ENCODE measurements around the gene COMMD10.

The COMMD10 gene

GRCh38 chr5:116042375-116042774, 42.5 kb upstream of the COMMD10 start:
- no peak overlapping the region for H2BK15ac ChIP-seq (ENCODE audit: low read depth, poor library complexity, severe bottlenecking)
- no peak overlapping the region for H3K4me2 ChIP-seq (ENCODE audit: low read length, poor library complexity, severe bottlenecking)
- no peak overlapping the region for H3K4ac ChIP-seq (ENCODE audit: low read depth in 1 of 2, low read length in 2 of 2)
- DNase-seq, result no peak
- H3K27ac ChIP-seq (ENCODE audit: low read length, poor library complexity, severe bottlenecking), result no peak overlapping the region
- H3K23ac ChIP-seq (ENCODE audit: low read length in 2 of 2), result no peak overlapping the region
- no peaks in the 10 kb centered on the region for H3K36me3 ChIP-seq (ENCODE audit: control insufficient read depth in 1 of 2, insufficient read depth in 2 of 2, low read depth in 1 of 2, low read length in 2 of 2)
- no peak overlapping the region for H3K4me3 ChIP-seq (ENCODE audit: insufficient read depth in 1 of 2, low read depth in 1 of 2, low read length in 2 of 2)
- no peak overlapping the region for H2AFZ ChIP-seq (ENCODE audit: low read depth, low read length)
- H2BK12ac ChIP-seq (ENCODE audit: low read length in 2 of 2), result no peak overlapping the region
- no peak overlapping the region for H3K9ac ChIP-seq (ENCODE audit: low read length)
- no peak overlapping the region for H4K91ac ChIP-seq (ENCODE audit: low read length)
- H3K79me1 ChIP-seq (replicated peaks; ENCODE audit: low read length, poor library complexity, severe bottlenecking), result no peaks in the 10 kb centered on the region
- H3K4me1 ChIP-seq (ENCODE audit: control insufficient read depth, insufficient read depth, low read depth, low read length), result no peaks in the 10 kb centered on the region
- H3K9me3 ChIP-seq (ENCODE audit: control insufficient read depth, low read length), result no peaks in the 10 kb centered on the region
- no peak overlapping the region for H4K8ac ChIP-seq (ENCODE audit: low read length)
- H3K27me3 ChIP-seq (ENCODE audit: control insufficient read depth in 1 of 2, insufficient read depth in 1 of 2, low read length in 2 of 2), result peaks cover 0 to 9% of the 10 kb centered on the region in 2 experiments
- H3K14ac ChIP-seq (ENCODE audit: low read length in 2 of 2), result no peak overlapping the region
- no peak overlapping the region for H2AK5ac ChIP-seq (ENCODE audit: low read length, severe bottlenecking)
- H2BK5ac ChIP-seq (ENCODE audit: low read depth, low read length, poor library complexity, severe bottlenecking), result no peak overlapping the region
- H2BK120ac ChIP-seq (ENCODE audit: low read depth, low read length), result no peak overlapping the region
- H3K18ac ChIP-seq (ENCODE audit: low read depth in 1 of 2, low read length in 2 of 2), result no peak overlapping the region

DNA sequence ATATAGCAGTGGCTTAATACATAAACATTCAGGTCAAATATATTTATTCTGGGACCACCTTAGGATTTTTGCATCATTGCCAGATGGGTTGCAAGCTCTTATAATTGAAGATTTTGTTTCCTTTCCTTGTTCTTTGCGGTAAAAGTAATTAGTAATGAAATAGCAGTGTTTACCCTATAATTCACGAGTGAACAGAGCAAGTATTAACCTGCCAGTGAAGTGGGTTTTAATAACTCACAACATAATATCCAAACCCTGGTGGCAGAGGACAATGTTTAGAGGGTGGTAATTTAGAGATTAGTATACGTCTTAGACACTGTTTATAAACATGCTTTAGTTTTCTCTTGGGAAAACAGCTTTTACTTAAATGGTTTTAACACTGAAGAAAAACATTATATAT, 40.8 kb upstream of the COMMD10 start:
- Histone ChIP-seq H4K8ac (ENCODE audit: low read length) (no peak overlapping the region), H3K4ac (ENCODE audit: low read depth in 1 of 2, low read length in 2 of 2) (no peak overlapping the region), H3K4me1 (ENCODE audit: control insufficient read depth, insufficient read depth, low read depth, low read length) (no peaks in the 10 kb centered on the region), H3K79me1 (replicated peaks; ENCODE audit: low read length, poor library complexity, severe bottlenecking) (no peaks in the 10 kb centered on the region), H3K23ac (ENCODE audit: low read length in 2 of 2) (no peak overlapping the region), H3K18ac (ENCODE audit: low read depth in 1 of 2, low read length in 2 of 2) (no peak overlapping the region), H3K14ac (ENCODE audit: low read length in 2 of 2) (no peak overlapping the region), H2BK12ac (ENCODE audit: low read length in 2 of 2) (no peak overlapping the region), H2BK5ac (ENCODE audit: low read depth, low read length, poor library complexity, severe bottlenecking) (no peak overlapping the region), H2BK120ac (ENCODE audit: low read depth, low read length) (no peak overlapping the region), H3K27me3 (ENCODE audit: control insufficient read depth in 1 of 2, insufficient read depth in 1 of 2, low read length in 2 of 2) (peaks cover 0 to 5% of the 10 kb centered on the region in 2 experiments), H3K9ac (ENCODE audit: low read length) (no peak overlapping the region), H3K27ac (ENCODE audit: low read length, poor library complexity, severe bottlenecking) (no peak overlapping the region), H2AFZ (ENCODE audit: low read depth, low read length) (no peak overlapping the region), H3K9me3 (ENCODE audit: control insufficient read depth, low read length) (no peaks in the 10 kb centered on the region), H3K4me3 (ENCODE audit: insufficient read depth in 1 of 2, low read depth in 1 of 2, low read length in 2 of 2) (no peak overlapping the region), H2AK5ac (ENCODE audit: low read length, severe bottlenecking) (no peak overlapping the region), H4K91ac (ENCODE audit: low read length) (no peak overlapping the region), H2BK15ac (ENCODE audit: low read depth, poor library complexity, severe bottlenecking) (no peak overlapping the region), H3K36me3 (ENCODE audit: control insufficient read depth in 1 of 2, insufficient read depth in 2 of 2, low read depth in 1 of 2, low read length in 2 of 2) (no peaks in the 10 kb centered on the region), H3K4me2 (ENCODE audit: low read length, poor library complexity, severe bottlenecking) (no peak overlapping the region)
- no peak for DNase-seq
- WGBS, result no CpG with 5 or more reads among the region's 3 CpGs

- Histone ChIP-seq H2BK15ac (ENCODE audit: low read depth, poor library complexity, severe bottlenecking) (no peak overlapping the region), H3K9ac (ENCODE audit: low read length) (no peak overlapping the region), H4K8ac (ENCODE audit: low read length) (no peak overlapping the region), H3K27me3 (ENCODE audit: control insufficient read depth in 1 of 2, insufficient read depth in 1 of 2, low read length in 2 of 2) (peaks cover 0 to 4% of the 10 kb centered on the region in 2 experiments), H3K4me3 (ENCODE audit: insufficient read depth in 1 of 2, low read depth in 1 of 2, low read length in 2 of 2) (no peak overlapping the region), H3K4me1 (ENCODE audit: control insufficient read depth, insufficient read depth, low read depth, low read length) (no peaks in the 10 kb centered on the region), H3K14ac (ENCODE audit: low read length in 2 of 2) (no peak overlapping the region), H2BK5ac (ENCODE audit: low read depth, low read length, poor library complexity, severe bottlenecking) (no peak overlapping the region), H3K27ac (ENCODE audit: low read length, poor library complexity, severe bottlenecking) (no peak overlapping the region), H3K9me3 (ENCODE audit: control insufficient read depth, low read length) (no peaks in the 10 kb centered on the region), H2BK120ac (ENCODE audit: low read depth, low read length) (no peak overlapping the region), H4K91ac (ENCODE audit: low read length) (no peak overlapping the region), H3K23ac (ENCODE audit: low read length in 2 of 2) (no peak overlapping the region), H2BK12ac (ENCODE audit: low read length in 2 of 2) (no peak overlapping the region), H3K4ac (ENCODE audit: low read depth in 1 of 2, low read length in 2 of 2) (no peak overlapping the region), H3K36me3 (ENCODE audit: control insufficient read depth in 1 of 2, insufficient read depth in 2 of 2, low read depth in 1 of 2, low read length in 2 of 2) (no peaks in the 10 kb centered on the region), H2AFZ (ENCODE audit: low read depth, low read length) (no peak overlapping the region), H3K18ac (ENCODE audit: low read depth in 1 of 2, low read length in 2 of 2) (no peak overlapping the region), H2AK5ac (ENCODE audit: low read length, severe bottlenecking) (no peak overlapping the region), H3K4me2 (ENCODE audit: low read length, poor library complexity, severe bottlenecking) (no peak overlapping the region), H3K79me1 (replicated peaks; ENCODE audit: low read length, poor library complexity, severe bottlenecking) (no peaks in the 10 kb centered on the region)
- DNase-seq, result no peak
- 86% methylated on average over 1 of the region's 2 CpGs for WGBS
These were observed 39.0 kb upstream of the COMMD10 start for GRCh38 chr5:116045821-116046220.

DNA sequence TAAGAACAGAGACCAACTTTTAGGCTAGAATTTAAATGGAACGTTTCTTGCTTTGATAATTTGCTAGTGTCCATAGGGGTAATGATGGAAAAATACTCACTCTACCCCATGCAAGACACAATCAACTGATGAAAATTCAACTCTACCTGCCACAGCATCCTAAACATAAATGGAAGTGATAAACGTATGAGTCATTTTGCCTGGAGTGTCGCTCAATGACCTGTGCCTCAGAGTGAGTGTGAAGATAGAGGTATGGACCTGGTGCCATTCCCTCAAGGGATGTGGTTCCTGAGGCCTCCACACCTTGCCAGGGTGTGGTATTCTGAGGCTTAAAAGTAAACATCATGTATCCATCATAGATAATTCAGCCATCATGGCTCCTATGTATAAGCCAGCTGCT, 38.6 kb upstream of the COMMD10 start:
- Histone ChIP-seq H3K27ac (ENCODE audit: low read length, poor library complexity, severe bottlenecking) (no peak overlapping the region), H2BK12ac (ENCODE audit: low read length in 2 of 2) (no peak overlapping the region), H3K27me3 (ENCODE audit: control insufficient read depth in 1 of 2, insufficient read depth in 1 of 2, low read length in 2 of 2) (peaks cover 0 to 4% of the 10 kb centered on the region in 2 experiments), H3K4me3 (ENCODE audit: insufficient read depth in 1 of 2, low read depth in 1 of 2, low read length in 2 of 2) (no peak overlapping the region), H3K14ac (ENCODE audit: low read length in 2 of 2) (no peak overlapping the region), H3K79me1 (replicated peaks; ENCODE audit: low read length, poor library complexity, severe bottlenecking) (no peaks in the 10 kb centered on the region), H3K4me1 (ENCODE audit: control insufficient read depth, insufficient read depth, low read depth, low read length) (no peaks in the 10 kb centered on the region), H3K23ac (ENCODE audit: low read length in 2 of 2) (no peak overlapping the region), H3K4ac (ENCODE audit: low read depth in 1 of 2, low read length in 2 of 2) (no peak overlapping the region), H2BK15ac (ENCODE audit: low read depth, poor library complexity, severe bottlenecking) (no peak overlapping the region), H3K9ac (ENCODE audit: low read length) (no peak overlapping the region), H2BK5ac (ENCODE audit: low read depth, low read length, poor library complexity, severe bottlenecking) (no peak overlapping the region), H2AFZ (ENCODE audit: low read depth, low read length) (no peak overlapping the region), H2BK120ac (ENCODE audit: low read depth, low read length) (no peak overlapping the region), H4K8ac (ENCODE audit: low read length) (no peak overlapping the region), H3K36me3 (ENCODE audit: control insufficient read depth in 1 of 2, insufficient read depth in 2 of 2, low read depth in 1 of 2, low read length in 2 of 2) (no peaks in the 10 kb centered on the region), H2AK5ac (ENCODE audit: low read length, severe bottlenecking) (no peak overlapping the region), H3K9me3 (ENCODE audit: control insufficient read depth, low read length) (no peaks in the 10 kb centered on the region), H3K18ac (ENCODE audit: low read depth in 1 of 2, low read length in 2 of 2) (no peak overlapping the region), H4K91ac (ENCODE audit: low read length) (no peak overlapping the region), H3K4me2 (ENCODE audit: low read length, poor library complexity, severe bottlenecking) (no peak overlapping the region)
- no peak for DNase-seq
- WGBS, result 85% methylated on average over 2 of the region's 3 CpGs
